ENCODE data around the gene ATG16L2.
"Not testable (repeated sequence)": the region's sequence is repeated elsewhere in the genome, so short reads cannot be mapped to it uniquely, and the experiment has no call there.

ATG16L2 gene

DNA sequence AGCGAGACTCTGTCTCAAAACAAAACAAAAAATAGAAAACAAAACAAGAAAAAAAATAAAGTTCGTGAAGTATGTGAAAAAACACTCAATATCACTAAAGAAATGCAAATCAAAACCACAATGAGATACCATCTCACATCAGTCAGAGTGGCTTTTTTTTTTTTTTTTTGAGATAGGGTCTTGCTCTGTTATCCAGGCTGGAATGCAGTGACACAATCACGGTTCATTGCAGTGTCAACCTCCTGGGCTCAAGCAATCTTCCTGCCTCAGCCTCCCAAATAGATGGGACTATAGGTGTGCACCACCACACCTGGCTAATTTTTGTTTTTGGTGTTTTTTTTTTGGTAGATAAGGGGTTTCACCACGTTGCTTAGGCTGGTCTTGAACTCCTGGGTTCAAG, 37.5 kb downstream of the ATG16L2 start:
- no peak for DNase-seq (ENCODE audit: insufficient read length, low spot score)
- TF ChIP-seq, protein P1, sequence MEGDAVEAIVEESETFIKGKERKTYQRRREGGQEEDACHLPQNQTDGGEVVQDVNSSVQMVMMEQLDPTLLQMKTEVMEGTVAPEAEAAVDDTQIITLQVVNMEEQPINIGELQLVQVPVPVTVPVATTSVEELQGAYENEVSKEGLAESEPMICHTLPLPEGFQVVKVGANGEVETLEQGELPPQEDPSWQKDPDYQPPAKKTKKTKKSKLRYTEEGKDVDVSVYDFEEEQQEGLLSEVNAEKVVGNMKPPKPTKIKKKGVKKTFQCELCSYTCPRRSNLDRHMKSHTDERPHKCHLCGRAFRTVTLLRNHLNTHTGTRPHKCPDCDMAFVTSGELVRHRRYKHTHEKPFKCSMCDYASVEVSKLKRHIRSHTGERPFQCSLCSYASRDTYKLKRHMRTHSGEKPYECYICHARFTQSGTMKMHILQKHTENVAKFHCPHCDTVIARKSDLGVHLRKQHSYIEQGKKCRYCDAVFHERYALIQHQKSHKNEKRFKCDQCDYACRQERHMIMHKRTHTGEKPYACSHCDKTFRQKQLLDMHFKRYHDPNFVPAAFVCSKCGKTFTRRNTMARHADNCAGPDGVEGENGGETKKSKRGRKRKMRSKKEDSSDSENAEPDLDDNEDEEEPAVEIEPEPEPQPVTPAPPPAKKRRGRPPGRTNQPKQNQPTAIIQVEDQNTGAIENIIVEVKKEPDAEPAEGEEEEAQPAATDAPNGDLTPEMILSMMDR (IDR thresholded peaks at IDR 0.05; ENCODE audit: insufficient read depth, missing control alignments) = no peak
- FAIRE-seq = no peak

DNA sequence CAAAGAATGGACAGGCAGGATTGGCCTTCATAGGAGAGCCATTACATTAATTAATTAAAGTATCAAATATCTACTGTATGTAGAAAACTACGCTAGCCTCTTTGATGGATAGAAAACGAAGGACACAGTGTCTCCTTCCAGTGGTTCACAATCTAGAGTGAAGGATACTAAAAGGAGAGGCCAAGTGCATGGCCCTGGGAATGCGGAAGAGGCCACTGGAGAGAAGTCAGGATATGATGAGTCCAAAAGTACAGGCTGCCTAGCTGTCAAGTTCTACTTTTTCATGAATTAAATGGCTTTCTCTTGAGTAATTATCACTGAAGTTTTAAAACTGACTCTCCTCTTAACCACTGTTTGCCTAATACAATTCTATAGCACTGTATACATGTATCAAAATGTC, 41.9 kb downstream of the ATG16L2 start:
- TF ChIP-seq, protein P1 (IDR thresholded peaks at IDR 0.05; ENCODE audit: insufficient read depth, missing control alignments) = no peak
- DNase-seq (ENCODE audit: insufficient read length, low spot score) = no peak
- FAIRE-seq = no peak

DNA sequence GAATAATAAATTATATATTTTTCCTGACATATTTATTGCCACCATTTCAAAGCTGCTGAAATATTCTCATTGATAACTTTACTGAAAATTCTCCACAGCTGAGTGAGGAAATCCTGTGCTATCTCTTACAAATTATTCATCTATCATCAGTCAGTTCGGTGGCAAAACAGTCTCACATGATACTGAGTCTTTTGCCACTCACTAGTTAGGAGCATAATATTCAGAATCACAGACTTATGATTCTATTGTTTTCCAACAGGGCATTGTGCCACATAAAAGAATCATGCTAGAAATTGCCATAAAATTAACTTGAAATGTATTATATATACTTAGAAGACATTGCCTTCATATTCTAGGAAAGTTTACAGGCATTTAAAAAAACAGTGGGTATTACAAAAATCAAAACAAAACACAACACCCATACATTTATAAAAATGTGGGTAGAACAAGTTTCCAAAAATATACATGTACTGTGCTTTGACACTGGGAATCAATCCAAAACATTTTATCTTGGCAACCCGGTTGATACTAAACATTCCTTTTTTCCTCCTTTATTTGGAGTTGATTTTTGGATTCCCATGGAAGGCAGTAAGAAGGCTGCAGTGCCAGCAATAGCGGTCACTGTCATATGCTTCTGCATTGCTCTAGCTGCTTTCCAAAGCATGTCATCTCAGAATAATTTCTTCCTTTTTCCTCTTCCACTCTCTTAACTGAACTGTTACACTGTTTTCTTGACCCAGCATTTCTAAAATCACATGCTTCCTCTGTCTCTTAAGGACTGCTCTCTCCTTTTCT, 42.5 kb downstream of the ATG16L2 start:
- DNase-seq (ENCODE audit: insufficient read length, low spot score) (no peak), FAIRE-seq (no peak)
- TF ChIP-seq, protein P1 (IDR thresholded peaks at IDR 0.05; ENCODE audit: insufficient read depth, missing control alignments) = no peak

DNA sequence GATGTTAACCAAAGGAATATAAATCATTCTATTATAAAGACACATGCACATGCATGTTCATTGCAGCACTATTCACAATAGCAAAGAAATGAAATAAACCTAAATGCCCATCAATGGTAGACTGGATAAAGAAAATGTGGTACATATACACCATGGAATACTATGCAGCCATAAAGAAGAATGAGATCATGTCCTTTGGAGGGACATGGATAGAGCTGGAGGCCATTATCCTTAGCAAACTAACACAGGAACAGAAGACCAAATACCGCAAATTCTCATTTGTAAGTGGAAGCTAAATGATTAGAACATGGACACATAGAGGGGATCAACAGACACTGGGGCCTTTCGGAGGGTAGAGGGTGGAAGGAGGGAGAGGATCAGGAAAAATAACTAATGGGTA, 44.1 kb downstream of the ATG16L2 start:
- FAIRE-seq; DNase-seq (ENCODE audit: insufficient read length, low spot score): not testable (repeated sequence)

DNA sequence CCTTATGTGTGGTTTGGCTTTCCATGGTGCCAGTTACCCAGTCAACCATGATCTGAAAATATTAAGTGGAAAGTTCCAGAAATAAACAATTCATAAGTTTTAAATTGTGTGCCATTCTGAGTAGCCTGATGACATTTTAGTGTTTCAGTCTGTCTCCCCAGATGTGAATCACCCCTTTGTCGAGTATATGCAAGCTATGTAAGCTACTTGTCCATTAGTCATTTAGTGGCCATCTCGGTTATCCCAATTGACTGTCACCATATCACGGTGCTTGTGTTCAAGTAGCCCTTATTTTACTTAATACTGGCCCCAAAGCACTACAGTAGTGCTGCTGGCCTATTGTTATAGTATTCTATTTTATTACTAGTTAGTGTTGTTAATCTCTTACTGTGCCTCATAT, 44.9 kb downstream of the ATG16L2 start:
- DNase-seq (ENCODE audit: insufficient read length, low spot score) = no peak
- TF ChIP-seq, protein P1 (IDR thresholded peaks at IDR 0.05; ENCODE audit: insufficient read depth, missing control alignments) = no peak
- no peak for FAIRE-seq

DNA sequence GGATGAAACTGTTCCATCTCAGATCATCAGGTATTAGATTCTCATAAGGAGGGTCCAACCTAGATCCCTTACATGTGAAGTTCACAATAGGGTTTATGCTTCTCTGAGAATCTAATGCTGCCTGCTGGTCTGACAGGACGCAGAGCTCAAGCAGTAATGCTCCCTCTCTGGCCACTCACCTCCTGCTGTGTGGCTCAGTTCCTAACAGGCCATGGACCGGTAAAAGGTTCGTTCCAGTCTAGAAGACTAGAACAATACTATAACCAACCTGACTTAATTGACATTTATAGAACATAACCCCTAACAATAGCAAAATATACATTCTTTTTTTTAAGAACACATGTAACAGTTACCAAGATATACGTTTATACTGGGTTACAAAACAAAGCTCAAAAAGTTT, 45.8 kb downstream of the ATG16L2 start:
- DNase-seq (ENCODE audit: insufficient read length, low spot score) (no peak), FAIRE-seq (no peak)
- TF ChIP-seq, protein P1 (IDR thresholded peaks at IDR 0.05; ENCODE audit: insufficient read depth, missing control alignments) = no peak

DNA sequence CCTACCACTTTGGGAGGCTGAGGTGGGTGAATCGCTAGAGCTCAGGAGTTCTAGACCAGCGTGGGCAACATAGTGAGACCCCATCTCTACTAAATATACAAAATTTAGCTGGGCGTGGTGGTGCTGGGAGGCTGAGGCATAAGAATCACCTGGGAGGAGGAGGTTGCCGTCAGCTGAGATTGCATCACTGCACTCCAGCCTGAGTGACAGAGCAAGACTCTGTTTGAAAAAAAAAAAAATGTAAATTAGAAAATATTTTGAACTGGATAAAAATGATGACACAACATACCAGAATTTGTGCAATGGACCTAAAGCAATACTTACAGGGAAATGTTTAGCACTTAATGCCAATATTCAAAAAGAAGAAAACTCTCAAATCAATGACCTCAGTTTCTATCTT, 46.4 kb downstream of the ATG16L2 start:
- TF ChIP-seq, protein P1 (IDR thresholded peaks at IDR 0.05; ENCODE audit: insufficient read depth, missing control alignments) = no peak
- FAIRE-seq (no peak), DNase-seq (ENCODE audit: insufficient read length, low spot score) (no peak)
